HT1080 (cell line): ENCODE data around the gene FBP2. TPM values are rescaled to one million over a fixed set of nuclear protein-coding genes. Genes with fewer than 3 reads are reported as not detected.

Experiments
- total RNA-seq: library from RNA; depleted of rRNA; stranded (reverse); fragments of >200 nt; shearing (Covaris generic); gene quantifications from 2 replicates; pipeline ENCODE4 v1.2.3, GENCODE V29; 2014; rRNA removed

Gene FBP2
- total RNA-seq, 1 experiment from 2014 or later, result not detected

Other genes with a start within 250 kb of the FBP2 start
- 0.77 and 1.1 TPM in 2 replicates for gene PCAT7, start 38.7 kb downstream of the FBP2 start, total RNA-seq
- gene FBP1, start 45.7 kb upstream of the FBP2 start, total RNA-seq, result not detected in 2 replicates
- 24.1 and 25.3 TPM in 2 replicates for gene AOPEP, start 132.9 kb upstream of the FBP2 start, total RNA-seq